Sigmoid colon (tissue), 4 donors: ENCODE results near the gene TDO2.

Experiments used
- CTCF ChIP-seq, 4 experiments: fragments of 450-650 bp in 3 of 4; fragments of 200-600 bp in 1 of 4; IDR thresholded peaks; one replicate each; pipeline ENCODE4 v1.5.1; 2016 to 2019; ENCODE audit warnings: antibody characterized with exemption in 4 of 4, mild to moderate bottlenecking in 3 of 4, moderate library complexity in 2 of 4
- POLR2A ChIP-seq, 2 donors: fragments of 450-650 bp; IDR thresholded peaks; one replicate each; pipeline ENCODE4 v1.6.1; 2016; ENCODE audit warnings: antibody characterized with exemption in 2 of 2, mild to moderate bottlenecking in 2 of 2, moderate library complexity in 2 of 2
- POLR2AphosphoS5 ChIP-seq, 4 donors: sonication (generic); formaldehyde crosslinking; IDR thresholded peaks; one replicate each; pipeline ENCODE4 v1.6.1; 2017; ENCODE audit warnings: antibody characterized with exemption in 4 of 4

- TF ChIP-seq CTCF (IDR thresholded peaks at IDR 0.05) (no peak), POLR2A (IDR thresholded peaks at IDR 0.05) (no peak), POLR2AphosphoS5 (IDR thresholded peaks at IDR 0.05) (no peak)
These were observed 14.3 kb upstream of the TDO2 start for GRCh38 chr4:155889031-155889793.
